Stimulated activated CD8-positive, alpha-beta memory T cell treated with anti-CD3 and anti-CD28 coated beads, Interleukin-2, amount 100 ng/mL, for 48 hours (primary cell): Measurements from ENCODE around the gene MKI67.
"Not testable (repeated sequence)": the region's sequence is repeated elsewhere in the genome, so short reads cannot be mapped to it uniquely, and the experiment has no call there.

Source experiments
- DNase-seq, 2 donors: peaks; one replicate each; pipeline ENCODE4 v3.0.0-alpha.2; 2020; ENCODE audit warnings: low read depth in 2 of 2

The MKI67 gene

GRCh38 chr10:128125944-128126764 lies at the start of gene MKI67:
Gene MKI67, minus strand, starts transcription at chr10:128126423. Its CDS starts 756 bp downstream, at chr10:128125667.
- DNase-seq: peak; percentile 83 to 84

GRCh38 chr10:128174581-128175559 lies 48.6 kb upstream of the MKI67 start:
- DNase-seq: no peak

- DNase-seq: no peak
Measured at GRCh38 chr10:128173386-128173785, 47.2 kb upstream of the MKI67 start.

- DNase-seq: no peak
Measured at GRCh38 chr10:128172756-128173155, 46.5 kb upstream of the MKI67 start.

- DNase-seq: no peak
Measured at GRCh38 chr10:128169811-128170379, 43.7 kb upstream of the MKI67 start.

- no peak for DNase-seq
Measured at GRCh38 chr10:128167926-128168520, 41.8 kb upstream of the MKI67 start.

- DNase-seq: not testable (repeated sequence)
Measured at GRCh38 chr10:128167123-128167522, 40.9 kb upstream of the MKI67 start.

- no peak for DNase-seq
Measured at GRCh38 chr10:128166151-128166550, 39.9 kb upstream of the MKI67 start.

GRCh38 chr10:128165536-128165935 lies 39.3 kb upstream of the MKI67 start:
- DNase-seq: no peak

- no peak for DNase-seq
Measured at GRCh38 chr10:128163701-128164100, 37.5 kb upstream of the MKI67 start.

GRCh38 chr10:128161031-128161430 lies 34.8 kb upstream of the MKI67 start:
- DNase-seq: no peak

- no peak for DNase-seq
Measured at GRCh38 chr10:128160297-128160711, 34.1 kb upstream of the MKI67 start.

GRCh38 chr10:128158021-128158795 lies 32.0 kb upstream of the MKI67 start:
- DNase-seq: no peak

GRCh38 chr10:128156999-128157755 lies 31.0 kb upstream of the MKI67 start:
- no peak for DNase-seq

- DNase-seq: no peak
Measured at GRCh38 chr10:128152741-128153580, 26.7 kb upstream of the MKI67 start.

GRCh38 chr10:128151031-128151430 lies 24.8 kb upstream of the MKI67 start:
- no peak for DNase-seq

GRCh38 chr10:128150561-128150960 lies 24.3 kb upstream of the MKI67 start:
- no peak for DNase-seq

GRCh38 chr10:128150045-128150493 lies 23.8 kb upstream of the MKI67 start:
- DNase-seq: peak; percentile 58 to 65
